Measurements from ENCODE around the gene CDH23. TPM values are rescaled to one million over a fixed set of nuclear protein-coding genes. Genes with fewer than 3 reads are reported as not detected.

Gene CDH23
- total and polyA plus RNA-seq, 2 experiments from 2014 or later, result 0.30 to 1.5 TPM

DNA sequence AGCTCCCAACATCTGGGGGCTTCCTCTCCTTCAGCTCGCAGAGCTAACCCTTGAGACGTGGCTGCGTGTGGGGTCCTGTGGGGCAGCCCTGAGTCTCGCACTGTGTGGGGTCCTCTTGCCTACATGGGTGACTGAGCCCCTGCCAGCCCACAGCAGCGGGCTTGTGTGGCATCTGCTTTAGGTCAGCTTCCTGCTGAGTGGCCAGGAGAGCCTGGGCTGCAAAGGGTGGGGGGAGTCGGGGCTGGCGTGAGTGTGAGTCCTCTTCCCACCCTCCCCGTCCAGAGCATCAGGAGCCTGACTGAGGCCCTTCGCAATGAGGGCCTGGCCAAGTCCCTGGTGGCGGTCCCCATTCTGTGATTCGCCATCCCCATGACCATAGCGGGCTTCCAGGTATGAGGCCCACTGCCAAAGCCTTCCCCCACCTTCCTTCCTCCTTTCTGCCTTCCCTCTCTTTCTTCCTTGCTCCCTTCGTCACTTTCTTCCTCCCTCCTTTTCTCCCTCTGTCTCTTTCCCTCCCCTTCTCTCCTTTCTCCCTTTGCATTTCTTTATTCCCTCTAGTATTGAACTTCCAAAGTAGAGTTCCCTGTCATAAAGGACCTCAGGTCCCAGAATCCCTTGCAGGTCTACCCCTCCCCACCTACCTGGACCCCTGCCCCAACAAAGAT, 85.2 kb downstream of the CDH23 start:
- Histone ChIP-seq H3K27ac (no peak overlapping the region), H3K36me3 (replicated peaks; ENCODE audit: insufficient read depth, low read depth) (no peaks in the 10 kb centered on the region), H3K9me2 (replicated peaks; ENCODE audit: insufficient read depth) (no peaks in the 10 kb centered on the region), H3K9me3 (ENCODE audit: low read depth) (no peaks in the 10 kb centered on the region), H3K4me1 (ENCODE audit: insufficient read depth) (no peaks in the 10 kb centered on the region), H3K4me2 (no peak overlapping the region), H2AFZ (no peak overlapping the region), H3K4me3 (no peak overlapping the region), H4K20me1 (ENCODE audit: insufficient read depth, poor library complexity, severe bottlenecking) (no peaks in the 10 kb centered on the region), H3K27me3 (peaks cover 15% of the 10 kb centered on the region), H3K79me2 (no peaks in the 10 kb centered on the region)
- TF ChIP-seq EZH2phosphoT487 (IDR thresholded peaks at IDR 0.05; ENCODE audit: low read depth, severe bottlenecking, unreplicated experiment) (no peak), EZH2 (IDR thresholded peaks at IDR 0.05; ENCODE audit: borderline replicate concordance) (no peak)
- TF ChIP-seq, protein P1, sequence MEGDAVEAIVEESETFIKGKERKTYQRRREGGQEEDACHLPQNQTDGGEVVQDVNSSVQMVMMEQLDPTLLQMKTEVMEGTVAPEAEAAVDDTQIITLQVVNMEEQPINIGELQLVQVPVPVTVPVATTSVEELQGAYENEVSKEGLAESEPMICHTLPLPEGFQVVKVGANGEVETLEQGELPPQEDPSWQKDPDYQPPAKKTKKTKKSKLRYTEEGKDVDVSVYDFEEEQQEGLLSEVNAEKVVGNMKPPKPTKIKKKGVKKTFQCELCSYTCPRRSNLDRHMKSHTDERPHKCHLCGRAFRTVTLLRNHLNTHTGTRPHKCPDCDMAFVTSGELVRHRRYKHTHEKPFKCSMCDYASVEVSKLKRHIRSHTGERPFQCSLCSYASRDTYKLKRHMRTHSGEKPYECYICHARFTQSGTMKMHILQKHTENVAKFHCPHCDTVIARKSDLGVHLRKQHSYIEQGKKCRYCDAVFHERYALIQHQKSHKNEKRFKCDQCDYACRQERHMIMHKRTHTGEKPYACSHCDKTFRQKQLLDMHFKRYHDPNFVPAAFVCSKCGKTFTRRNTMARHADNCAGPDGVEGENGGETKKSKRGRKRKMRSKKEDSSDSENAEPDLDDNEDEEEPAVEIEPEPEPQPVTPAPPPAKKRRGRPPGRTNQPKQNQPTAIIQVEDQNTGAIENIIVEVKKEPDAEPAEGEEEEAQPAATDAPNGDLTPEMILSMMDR (IDR thresholded peaks at IDR 0.05; ENCODE audit: poor library complexity), result no peak
- DNase-seq (ENCODE audit: low spot score), result no peak
- 91% methylated on average over 13 of the region's 13 CpGs for WGBS (ENCODE audit: low lambda C conversion rate, missing lambda C conversion rate)

DNA sequence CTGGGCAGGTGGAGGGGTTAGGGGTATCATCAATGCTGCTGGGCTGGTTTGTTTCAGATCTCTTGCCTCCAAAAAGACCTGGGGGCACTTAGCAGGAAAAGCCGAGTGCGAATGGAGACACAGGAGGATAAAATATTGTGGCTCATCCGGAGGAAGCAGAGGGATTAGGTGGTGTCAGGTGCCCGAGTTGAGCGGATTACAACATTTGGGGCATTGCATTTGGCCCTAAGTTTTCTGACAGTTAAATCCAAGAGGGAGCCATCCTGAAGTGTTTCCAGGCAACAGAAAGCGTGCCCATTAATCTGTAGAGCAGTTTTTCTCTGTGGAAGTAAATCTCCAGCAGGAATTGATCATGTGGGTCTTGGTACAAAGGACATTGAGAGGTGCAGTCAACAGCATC, 85.9 kb downstream of the CDH23 start:
- no peaks in the 10 kb centered on the region for H4K20me1 ChIP-seq (ENCODE audit: insufficient read depth, poor library complexity, severe bottlenecking)
- DNase-seq (ENCODE audit: low spot score), result no peak

DNA sequence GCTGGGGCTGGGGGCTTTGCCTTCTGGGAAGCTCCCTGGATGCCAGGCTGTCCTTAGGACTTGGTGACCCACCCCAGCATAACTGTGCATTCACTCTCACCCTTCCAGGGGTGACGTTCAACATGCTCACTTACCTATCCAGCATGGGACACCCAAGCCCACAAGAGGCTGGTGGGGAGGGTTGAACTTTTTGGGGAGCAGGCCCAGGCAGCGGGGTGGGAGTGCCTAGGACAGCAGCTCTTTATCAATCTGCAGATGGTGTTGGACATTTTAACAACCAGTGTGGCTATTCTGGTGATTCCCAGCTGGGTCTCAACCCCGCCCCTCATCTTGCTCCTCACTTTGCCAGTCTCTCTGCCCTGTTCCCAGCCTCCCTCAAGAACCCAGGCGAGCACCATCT, 86.4 kb downstream of the CDH23 start:
- TF ChIP-seq EZH2phosphoT487 (IDR thresholded peaks at IDR 0.05; ENCODE audit: low read depth, severe bottlenecking, unreplicated experiment) (no peak), EZH2 (IDR thresholded peaks at IDR 0.05; ENCODE audit: borderline replicate concordance) (no peak)
- TF ChIP-seq, protein P1 (IDR thresholded peaks at IDR 0.05; ENCODE audit: poor library complexity), result no peak
- H3K27me3 ChIP-seq, result peaks cover 11% of the 10 kb centered on the region
- 98% methylated on average over 4 of the region's 4 CpGs for WGBS (ENCODE audit: low lambda C conversion rate, missing lambda C conversion rate)
- H2AFZ ChIP-seq, result no peak overlapping the region
- H3K79me2 ChIP-seq, result no peaks in the 10 kb centered on the region
- H4K20me1 ChIP-seq (ENCODE audit: insufficient read depth, poor library complexity, severe bottlenecking), result no peaks in the 10 kb centered on the region
- H3K4me3 ChIP-seq, result no peak overlapping the region
- H3K36me3 ChIP-seq (replicated peaks; ENCODE audit: insufficient read depth, low read depth), result no peaks in the 10 kb centered on the region
- no peak overlapping the region for H3K27ac ChIP-seq
- H3K4me1 ChIP-seq (ENCODE audit: insufficient read depth), result no peaks in the 10 kb centered on the region
- H3K4me2 ChIP-seq, result no peak overlapping the region
- no peaks in the 10 kb centered on the region for H3K9me2 ChIP-seq (replicated peaks; ENCODE audit: insufficient read depth)
- H3K9me3 ChIP-seq (ENCODE audit: low read depth), result no peaks in the 10 kb centered on the region
- DNase-seq (ENCODE audit: low spot score), result no peak

More for the DNA sequence above, 85.9 kb downstream of the CDH23 start:
- TF ChIP-seq EZH2phosphoT487 (IDR thresholded peaks at IDR 0.05; ENCODE audit: low read depth, severe bottlenecking, unreplicated experiment) (no peak), EZH2 (IDR thresholded peaks at IDR 0.05; ENCODE audit: borderline replicate concordance) (no peak)
- TF ChIP-seq, protein P1 (IDR thresholded peaks at IDR 0.05; ENCODE audit: poor library complexity), result no peak
- no peaks in the 10 kb centered on the region for H3K9me2 ChIP-seq (replicated peaks; ENCODE audit: insufficient read depth)
- H2AFZ ChIP-seq, result no peak overlapping the region
- H3K4me3 ChIP-seq, result no peak overlapping the region
- H3K4me2 ChIP-seq, result no peak overlapping the region
- H3K36me3 ChIP-seq (replicated peaks; ENCODE audit: insufficient read depth, low read depth), result no peaks in the 10 kb centered on the region
- no peaks in the 10 kb centered on the region for H3K79me2 ChIP-seq
- H3K9me3 ChIP-seq (ENCODE audit: low read depth), result no peaks in the 10 kb centered on the region
- 92% methylated on average over 6 of the region's 6 CpGs for WGBS (ENCODE audit: low lambda C conversion rate, missing lambda C conversion rate)
- peaks cover 15% of the 10 kb centered on the region for H3K27me3 ChIP-seq
- no peaks in the 10 kb centered on the region for H3K4me1 ChIP-seq (ENCODE audit: insufficient read depth)
- no peak overlapping the region for H3K27ac ChIP-seq
